GM19240 (cell line): ENCODE results near the gene A1CF.
"Not testable (repeated sequence)": the region's sequence is repeated elsewhere in the genome, so short reads cannot be mapped to it uniquely, and the experiment has no call there.

Source experiments
- DNase-seq: peaks from one replicate; pipeline ENCODE4 v3.0.0; 2011; ENCODE audit warnings: low spot score; ENCODE audit not compliant: insufficient read length

The A1CF gene, protein sequence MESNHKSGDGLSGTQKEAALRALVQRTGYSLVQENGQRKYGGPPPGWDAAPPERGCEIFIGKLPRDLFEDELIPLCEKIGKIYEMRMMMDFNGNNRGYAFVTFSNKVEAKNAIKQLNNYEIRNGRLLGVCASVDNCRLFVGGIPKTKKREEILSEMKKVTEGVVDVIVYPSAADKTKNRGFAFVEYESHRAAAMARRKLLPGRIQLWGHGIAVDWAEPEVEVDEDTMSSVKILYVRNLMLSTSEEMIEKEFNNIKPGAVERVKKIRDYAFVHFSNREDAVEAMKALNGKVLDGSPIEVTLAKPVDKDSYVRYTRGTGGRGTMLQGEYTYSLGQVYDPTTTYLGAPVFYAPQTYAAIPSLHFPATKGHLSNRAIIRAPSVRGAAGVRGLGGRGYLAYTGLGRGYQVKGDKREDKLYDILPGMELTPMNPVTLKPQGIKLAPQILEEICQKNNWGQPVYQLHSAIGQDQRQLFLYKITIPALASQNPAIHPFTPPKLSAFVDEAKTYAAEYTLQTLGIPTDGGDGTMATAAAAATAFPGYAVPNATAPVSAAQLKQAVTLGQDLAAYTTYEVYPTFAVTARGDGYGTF

DNA sequence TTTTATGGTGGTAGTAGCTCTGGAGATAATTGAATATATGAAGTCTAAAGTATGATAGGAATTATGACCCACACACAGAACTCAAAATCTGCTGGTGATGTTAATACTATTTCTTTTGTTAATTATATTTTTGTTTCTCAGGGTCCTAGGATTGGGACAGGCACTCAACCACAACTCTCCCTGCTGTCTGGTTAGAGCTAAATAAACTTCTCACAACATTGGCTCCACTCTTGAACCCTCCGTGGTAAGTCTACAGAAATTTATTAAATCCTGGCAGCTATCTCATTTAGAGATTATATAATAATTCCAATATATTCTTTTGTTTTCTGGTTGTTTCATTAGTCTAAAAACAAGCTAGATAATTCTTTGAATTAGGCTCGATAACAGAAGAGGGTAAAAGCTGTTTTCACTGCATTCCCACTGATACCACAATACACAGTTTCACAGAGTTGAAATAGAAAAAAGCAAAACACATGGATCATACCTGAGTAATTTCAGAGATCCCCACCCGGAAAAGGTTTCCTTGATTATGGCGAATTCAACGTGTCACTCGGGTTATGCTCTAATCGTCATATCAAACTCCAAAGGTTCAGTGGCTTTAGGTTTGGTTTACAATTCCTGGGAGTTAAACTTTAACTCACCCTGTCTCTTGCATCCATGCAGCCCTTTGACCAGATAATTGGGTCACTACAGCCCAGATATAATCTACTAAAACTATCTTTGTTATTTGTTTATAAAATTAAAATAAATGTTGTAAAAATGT lies at the start of gene A1CF:
TSS of gene A1CF (minus strand) at position 531 of the 763 bp plus-strand sequence. CDS start 25,687 bp downstream, outside the sequence.
- no peak for DNase-seq

DNA sequence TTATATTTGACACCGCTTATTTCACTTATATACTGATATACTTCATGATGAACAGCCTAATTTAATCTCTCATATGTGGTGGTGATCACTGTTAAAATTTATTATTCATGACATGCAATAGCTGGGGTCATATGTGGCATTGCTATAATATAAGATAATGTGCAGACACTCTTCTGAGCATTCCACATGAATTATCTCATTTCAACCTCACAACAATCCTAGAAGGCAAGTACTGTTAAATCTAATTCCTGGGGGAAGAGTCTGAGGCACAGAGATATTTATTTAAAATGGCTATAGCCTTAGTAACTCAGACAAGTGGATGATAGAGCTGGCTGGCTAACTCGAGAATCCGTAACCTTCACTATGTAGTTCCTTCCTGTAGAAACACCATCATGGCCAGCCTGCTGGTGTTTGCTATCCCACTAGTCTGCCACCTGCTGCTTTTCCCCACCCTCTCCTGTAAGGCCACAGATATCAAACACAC lies 46.6 kb upstream of the A1CF start:
- no peak for DNase-seq

DNA sequence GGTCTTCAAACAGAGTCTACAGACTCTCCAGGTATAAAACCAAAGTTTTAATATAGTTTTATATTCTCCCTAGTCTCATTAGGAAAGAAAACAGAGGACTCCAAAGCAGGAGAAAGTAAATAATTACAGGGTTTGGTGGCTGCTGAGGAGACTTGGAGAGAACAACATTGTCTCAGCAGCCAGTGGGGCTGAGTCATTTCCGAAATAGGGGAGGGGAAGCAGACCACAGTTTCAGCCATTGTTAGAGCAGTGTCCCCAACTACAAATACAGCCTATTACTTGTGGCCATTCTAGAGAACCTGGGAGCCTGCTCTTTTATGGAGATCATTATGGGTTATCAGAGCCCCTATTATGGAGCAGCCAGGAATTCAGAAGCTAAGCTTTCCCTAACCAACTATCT lies 44.2 kb upstream of the A1CF start:
- DNase-seq = no peak

DNA sequence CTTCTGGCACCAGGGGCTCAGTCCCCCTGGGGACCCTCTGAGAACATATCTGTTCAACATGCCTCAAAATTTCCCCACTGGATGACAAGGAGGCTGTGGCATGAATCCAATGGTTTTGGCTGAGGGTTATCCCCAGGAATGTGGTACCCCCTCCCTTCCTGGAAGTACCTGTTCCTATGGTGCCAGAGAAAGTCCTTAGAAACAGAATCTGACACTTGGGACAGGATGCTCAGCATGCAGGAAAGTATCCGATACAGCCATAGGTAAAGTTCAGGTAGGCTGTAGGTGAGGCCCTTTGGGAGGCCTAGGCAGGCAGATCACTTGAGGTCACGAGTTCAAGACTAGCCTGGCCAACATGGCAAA lies 42.7 kb upstream of the A1CF start:
- no peak for DNase-seq

DNA sequence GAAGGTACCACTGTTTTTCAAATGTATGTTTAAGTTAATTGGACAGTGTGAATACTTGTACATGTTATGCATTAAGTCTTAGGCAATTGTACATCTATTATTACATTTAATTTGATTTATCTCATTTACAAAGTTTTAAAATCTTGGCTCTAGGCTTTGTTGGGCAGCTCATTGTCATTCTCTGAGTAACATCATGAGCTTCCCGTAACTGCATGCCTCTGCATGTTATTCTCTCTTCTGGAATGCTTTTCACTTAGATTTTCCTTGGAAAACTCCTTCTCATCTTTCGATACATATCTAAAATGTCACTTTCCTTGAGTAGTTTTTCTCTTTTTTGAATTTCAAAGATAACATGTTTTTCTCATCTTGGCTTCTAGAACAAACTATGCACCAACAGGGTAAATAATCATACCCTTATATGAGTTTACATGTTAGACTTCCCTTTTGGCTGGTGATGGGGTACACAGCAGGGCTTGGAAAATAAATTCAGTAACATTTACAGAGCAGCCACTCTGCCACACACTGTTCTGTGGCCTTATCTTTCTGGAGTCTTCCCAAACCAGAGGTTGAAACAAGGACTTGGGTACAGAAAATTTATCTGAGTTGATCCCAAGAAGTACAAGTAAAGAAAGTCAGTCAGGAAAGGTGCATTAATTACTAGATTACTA lies 42.2 kb upstream of the A1CF start:
- DNase-seq = no peak

DNA sequence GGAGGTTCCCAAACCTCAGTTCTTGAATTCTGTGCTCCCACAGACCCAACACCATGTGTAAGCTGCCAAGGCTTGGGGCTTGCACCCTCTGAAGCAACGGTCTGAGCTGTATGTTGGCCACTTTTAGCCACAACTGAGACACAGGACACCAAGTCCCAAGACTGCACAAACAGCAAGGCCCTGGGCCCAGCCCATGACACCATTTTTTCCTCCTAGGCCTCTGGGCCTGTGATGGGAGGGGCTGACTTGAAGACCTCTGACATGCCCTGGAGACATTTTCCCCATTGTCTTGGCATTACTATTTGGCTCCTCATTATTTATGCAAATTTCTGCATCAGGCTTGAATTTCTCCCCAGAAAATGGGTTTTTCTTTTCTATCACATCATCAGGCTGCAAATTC lies 38.0 kb upstream of the A1CF start:
- not testable (repeated sequence) for DNase-seq

DNA sequence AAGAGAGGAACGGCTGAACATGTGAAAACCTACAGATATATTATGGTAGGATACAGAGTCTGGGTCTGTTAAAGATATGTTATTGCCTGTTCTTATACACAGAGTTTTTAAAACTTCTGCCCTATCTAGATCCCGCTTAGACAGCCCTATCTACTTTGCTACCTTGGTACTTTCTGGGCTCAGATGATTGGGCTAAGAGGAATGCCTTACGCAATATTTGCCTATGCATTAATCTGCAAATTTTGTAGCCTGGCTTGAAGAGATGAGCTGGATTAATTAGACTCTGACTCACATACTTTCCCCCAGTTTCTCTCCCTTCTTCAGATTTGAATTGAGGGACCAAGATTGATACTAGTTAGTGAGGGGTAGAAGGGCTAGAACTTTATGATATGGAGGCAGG lies 33.6 kb upstream of the A1CF start:
- DNase-seq = no peak

DNA sequence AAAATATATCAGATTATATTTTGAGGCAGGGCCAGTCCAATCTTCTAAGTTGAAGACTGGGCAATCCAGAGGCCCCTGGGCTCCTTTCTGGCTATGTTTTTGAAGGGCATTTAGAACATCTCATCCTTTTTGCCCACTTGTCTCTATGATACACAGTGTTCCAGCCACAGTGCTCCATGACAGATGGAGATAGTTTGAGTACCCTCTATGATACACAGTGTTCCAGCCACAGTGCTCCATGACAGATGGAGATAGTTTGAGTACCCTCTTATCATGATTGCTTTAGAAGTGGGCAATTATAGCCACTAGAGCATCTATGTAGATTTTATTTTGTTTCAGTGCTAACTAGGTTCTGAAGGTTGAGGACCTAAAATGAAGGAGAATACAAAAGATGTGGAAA lies 33.1 kb upstream of the A1CF start:
- no peak for DNase-seq

DNA sequence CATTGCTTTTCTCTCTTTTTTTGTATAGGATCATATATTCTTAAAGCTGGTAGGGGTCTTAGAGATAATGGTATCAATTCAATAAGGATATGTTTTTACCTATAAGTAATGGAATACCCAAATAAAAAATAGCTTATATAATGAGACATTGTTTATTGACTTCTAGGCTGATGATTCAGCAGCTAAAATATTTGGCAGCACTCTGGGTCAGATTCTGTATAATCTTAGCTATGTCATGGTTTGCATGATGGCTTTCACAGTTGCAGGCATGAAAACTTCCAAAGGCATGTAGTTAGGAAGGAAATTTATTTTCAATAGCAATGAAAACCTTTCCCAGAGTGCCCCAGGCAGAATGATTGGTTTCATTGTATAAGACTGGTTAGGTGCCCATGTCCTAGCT lies 32.1 kb upstream of the A1CF start:
- DNase-seq = no peak

DNA sequence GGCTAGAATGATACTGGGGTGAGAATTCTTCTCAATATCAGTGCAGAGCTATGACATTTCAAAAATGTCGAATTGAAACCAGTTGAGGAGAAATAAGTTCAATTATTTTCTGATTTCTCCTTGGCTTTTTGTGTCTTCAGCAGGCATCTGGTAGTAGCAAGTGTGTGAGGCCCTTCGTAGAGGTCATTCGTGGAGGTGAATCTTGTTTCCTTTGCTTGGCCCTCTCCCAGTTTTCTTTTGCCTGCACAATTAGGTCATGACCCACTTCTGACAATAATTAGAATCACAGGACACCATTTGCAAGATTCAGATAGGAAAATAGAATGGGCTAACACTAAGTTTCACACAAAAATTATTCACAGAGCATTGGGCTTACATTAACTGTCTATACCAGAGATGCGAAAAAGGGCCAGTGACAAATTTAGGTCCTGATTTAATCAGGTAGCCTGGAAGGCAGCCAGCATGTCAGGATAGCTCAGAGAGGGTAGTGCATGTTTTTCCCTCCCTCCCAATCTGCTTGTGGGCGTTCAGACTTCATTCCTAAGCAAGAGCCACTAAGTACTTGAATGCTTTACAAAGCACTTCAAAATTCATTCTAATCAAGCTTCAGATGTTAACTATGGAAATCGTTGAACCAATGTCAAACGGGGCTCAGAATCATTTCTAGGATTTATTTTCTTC lies 24.0 kb upstream of the A1CF start:
- no peak for DNase-seq

DNA sequence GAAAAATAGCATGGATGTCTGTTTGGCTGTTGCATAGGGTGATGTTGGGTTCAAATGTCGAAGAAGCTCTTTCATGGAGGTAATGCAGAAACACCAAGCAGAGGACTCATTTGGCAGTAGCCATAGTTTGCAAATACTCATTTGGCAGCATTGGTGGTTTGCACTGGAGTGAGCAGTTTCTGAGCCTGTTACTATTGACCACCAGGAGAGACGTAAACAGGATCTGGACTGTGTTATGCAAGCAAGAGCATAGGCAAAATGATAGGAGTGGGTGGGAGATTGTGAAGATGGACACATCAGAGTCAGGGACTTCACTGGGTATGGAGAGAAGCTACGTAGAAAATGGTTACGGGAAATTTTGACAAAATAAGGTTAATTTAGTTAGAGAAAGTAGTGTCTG lies 22.9 kb upstream of the A1CF start:
- no peak for DNase-seq

DNA sequence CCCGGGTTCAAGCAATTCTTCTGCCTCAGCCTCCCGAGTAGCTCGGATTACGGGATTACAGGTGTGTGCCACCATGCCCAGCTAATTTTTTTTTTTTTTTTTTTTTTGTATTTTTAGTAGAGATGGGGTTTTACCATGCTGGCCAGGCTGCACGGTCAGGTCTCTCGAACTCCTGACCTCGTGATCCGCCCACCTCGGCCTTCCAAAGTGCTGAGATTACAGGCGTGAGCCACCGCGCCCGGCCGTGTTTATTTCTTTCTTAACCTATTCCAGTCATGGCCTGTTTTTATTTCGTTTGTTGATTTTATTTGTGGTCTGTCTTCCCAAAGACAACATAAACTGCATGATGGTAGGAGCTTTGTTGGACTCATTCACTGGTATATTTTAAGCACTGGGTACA lies 20.4 kb upstream of the A1CF start:
- DNase-seq = not testable (repeated sequence)

DNA sequence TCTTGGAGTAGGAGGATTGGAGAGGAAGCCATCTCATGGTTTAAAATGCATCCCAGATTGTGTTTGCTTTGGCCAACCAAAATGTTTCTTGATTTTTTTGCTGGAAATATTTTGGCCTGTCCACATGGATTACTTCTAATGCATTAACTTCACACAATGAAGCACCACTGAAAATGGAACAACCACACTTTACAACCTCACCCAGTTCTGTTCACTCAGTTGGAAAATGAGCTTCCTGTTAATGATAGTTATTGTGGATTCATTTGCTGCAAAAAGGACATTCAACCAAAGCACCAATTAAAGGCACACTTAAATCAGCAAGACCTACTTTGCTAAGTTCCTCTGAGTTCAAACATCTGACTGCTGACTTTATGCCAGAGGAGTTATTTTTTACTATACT lies 11.3 kb upstream of the A1CF start:
- no peak for DNase-seq

DNA sequence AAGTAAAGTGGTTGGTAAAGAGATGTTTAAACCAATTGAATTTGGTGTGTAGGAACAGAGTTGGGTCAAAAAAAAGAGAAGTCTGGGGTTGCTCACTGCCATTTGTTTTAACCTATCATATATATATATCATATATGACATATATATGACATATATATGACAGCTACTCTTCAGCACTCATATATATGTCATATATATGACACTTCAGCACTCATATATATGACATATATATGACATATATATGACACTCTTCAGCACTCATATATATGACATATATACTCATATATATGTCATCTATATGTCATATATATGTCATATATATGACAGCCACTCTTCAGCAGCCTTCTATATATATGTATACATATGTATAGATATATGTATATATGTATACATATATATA lies 8.9 kb upstream of the A1CF start:
- DNase-seq = no peak

DNA sequence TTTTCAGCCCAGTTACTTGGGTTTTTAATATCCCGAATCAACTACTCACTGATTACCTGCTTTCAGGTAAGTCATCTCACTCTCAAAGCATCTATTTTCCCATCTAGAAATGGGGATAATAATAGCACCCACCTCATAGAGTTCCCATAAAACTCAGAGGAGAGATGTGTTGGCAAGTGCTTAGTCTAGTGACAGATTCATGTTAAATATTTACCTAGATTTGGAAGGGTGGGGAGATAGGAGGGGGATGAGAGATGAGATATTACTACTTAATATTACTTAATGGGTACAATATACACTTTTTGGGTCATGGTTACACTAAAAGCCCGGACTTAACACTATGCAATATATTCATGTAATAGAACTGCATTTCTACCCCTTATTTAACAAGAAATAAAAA lies 7.0 kb upstream of the A1CF start:
- no peak for DNase-seq

DNA sequence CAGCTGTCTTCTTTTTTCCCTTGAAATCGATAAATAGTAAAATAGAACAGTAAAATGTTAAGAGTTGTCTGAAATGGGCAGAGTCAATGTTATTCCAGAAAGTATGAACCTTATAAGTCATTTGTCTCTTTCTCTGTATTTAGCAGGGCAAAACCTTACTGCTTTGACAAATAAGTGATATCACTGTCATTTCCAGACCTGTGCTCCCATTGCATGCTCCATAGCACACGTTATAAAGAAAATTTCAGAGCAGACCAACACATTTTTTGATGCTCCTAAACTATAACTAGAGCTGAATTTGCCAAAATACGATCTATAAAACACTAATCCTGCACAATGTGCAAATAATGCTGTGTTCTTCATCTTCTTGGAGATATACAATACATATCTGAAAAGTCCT lies 1.1 kb downstream of the A1CF start:
- DNase-seq = no peak

DNA sequence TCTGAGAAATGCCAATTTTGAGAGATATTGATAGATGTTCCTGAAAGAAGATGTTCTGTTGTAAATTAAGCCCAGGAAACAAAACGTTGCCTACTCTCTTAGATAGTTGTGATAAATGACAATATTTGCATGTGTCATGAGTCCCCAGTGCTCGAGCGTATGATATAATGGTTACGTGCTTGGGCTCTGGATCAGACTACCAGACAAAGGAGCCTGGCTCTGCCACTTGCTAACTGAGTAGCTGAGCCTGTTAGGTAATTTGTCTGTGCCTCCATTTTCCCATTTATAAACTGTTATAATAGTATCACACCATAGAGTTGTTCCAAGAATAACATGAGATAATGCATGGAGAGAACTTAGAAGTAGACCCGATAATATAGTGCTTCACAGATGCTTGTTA lies 1.8 kb downstream of the A1CF start:
- no peak for DNase-seq

DNA sequence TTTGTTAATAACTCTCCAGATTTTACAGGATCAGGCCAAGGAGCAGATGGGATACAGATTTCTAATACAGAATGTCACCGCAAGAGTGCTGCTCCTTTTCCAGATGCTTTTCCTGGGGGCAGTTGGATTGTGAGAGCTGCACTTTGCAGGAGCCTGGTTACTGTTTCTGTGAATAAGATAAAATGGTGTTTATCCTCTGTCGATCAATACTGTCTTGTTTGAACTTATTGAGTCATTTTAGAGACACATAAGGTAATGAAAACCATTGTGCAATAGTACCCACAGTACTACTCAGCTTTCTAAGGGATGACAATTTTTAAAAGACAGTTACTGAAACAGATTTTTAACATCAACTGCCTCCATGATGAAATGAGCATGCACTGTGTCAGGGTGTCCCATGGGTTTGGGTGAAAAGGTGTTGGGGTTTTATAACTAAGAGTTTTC lies 2.9 kb downstream of the A1CF start:
- DNase-seq = no peak

DNA sequence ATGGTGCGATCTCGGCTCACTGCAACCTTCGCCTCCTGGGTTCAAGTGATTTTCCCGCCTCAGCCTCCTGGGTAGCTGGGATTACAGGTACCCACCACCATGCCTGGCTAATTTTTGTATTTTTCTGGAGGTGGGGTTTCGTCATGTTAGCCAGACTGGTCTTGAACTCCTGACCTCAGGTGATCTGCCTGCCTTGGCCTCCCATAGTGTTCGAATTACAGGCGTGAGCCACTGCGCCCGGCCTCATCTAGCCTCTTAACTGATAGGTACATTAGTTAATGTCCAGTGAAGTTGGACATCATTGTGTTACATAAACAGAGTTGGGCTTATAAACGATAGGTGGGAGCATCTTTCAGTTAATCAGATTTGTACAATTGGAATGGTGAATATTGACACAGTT lies 4.4 kb downstream of the A1CF start:
- DNase-seq = not testable (repeated sequence)

DNA sequence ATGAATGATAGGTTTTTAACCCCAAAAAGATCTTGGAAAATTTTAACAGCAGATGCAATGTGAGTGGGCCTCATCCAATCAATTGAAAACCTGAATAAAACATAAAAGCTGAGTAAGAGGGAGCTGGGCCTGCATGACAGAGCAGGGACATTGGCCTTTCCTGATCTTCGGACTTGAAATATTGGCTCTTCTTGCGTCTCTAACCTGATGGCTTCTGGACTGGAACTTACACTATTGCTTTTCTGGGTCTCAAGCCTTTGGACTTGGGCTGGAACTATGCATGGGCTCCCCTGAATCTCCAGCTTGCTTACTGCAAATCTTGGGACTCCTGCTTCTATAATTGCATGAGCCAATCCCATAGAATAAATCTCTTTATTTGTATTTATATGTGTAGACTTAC lies 9.0 kb downstream of the A1CF start:
- DNase-seq = no peak

DNA sequence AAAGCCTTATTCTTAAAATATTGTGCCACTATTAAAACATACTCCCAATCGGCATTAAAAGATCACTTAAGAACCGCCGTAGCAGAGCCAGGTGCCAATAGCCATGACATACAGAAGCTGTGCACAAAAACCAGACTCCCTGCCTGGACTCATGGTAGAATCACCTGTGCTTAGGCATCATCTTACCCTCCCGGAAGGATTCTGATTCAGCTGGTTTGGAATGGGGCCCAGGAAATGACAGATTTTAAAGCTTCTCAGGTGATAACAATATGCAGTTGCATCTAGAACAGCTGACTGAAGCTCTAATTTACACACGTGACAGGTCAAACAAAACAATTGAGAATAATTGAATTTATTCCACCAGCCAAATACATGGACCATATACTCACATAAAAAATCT lies 10.7 kb downstream of the A1CF start:
- DNase-seq = no peak
